ENCODE data around the gene MACROD2.

- TF ChIP-seq CTCF (conservative IDR thresholded peaks at IDR 0.05; ENCODE audit: low read depth, low read length), result no peak
- no peak for TF ChIP-seq EZH2 (IDR thresholded peaks at IDR 0.05; ENCODE audit: borderline replicate concordance, low read depth, low read length, poor library complexity, severe bottlenecking)
Measured at GRCh38 chr20:15886250-15886649, 1890.9 kb downstream of the MACROD2 start.
